ENCODE measurements around the gene KDM6A. TPM values are rescaled to one million over a fixed set of nuclear protein-coding genes. Genes with fewer than 3 reads are reported as not detected.
"Not testable (repeated sequence)": the region's sequence is repeated elsewhere in the genome, so short reads cannot be mapped to it uniquely, and the experiment has no call there.

The KDM6A gene
- total RNA-seq, 6 donors from 2014 or later: 19.9 to 62.0 (median 26.6) TPM

DNA sequence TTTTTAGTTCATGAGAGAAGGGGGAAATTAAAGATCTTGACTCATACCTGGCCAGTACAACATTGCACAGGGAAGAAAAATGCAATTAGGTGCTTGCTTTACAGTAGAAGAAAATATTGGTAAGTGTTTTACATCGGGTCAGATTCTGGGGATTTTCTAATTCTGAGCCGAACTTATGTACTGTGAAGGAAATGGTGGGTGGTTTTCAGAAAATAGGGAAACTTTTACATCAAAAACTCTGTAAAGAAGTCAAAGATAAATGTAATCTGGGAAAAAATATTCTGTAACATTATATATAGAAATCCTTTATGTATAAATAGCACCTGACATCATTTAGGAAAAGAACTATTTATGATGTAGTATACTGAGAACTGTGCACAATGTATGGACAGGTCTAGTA, 75.4 kb downstream of the KDM6A start:
- Histone ChIP-seq H3K27me3 (no peaks in the 10 kb centered on the region), H3K27ac (no peak overlapping the region), H3K9me3 (no peaks in the 10 kb centered on the region), H3K4me3 (no peak overlapping the region), H3K4me1 (peaks cover 0 to 48% (median 11%) of the 10 kb centered on the region in 4 donors), H3K36me3 (no peaks in the 10 kb centered on the region)
- ATAC-seq (ENCODE audit: low FRiP score in 2 of 2): no peak
- TF ChIP-seq, protein P1, sequence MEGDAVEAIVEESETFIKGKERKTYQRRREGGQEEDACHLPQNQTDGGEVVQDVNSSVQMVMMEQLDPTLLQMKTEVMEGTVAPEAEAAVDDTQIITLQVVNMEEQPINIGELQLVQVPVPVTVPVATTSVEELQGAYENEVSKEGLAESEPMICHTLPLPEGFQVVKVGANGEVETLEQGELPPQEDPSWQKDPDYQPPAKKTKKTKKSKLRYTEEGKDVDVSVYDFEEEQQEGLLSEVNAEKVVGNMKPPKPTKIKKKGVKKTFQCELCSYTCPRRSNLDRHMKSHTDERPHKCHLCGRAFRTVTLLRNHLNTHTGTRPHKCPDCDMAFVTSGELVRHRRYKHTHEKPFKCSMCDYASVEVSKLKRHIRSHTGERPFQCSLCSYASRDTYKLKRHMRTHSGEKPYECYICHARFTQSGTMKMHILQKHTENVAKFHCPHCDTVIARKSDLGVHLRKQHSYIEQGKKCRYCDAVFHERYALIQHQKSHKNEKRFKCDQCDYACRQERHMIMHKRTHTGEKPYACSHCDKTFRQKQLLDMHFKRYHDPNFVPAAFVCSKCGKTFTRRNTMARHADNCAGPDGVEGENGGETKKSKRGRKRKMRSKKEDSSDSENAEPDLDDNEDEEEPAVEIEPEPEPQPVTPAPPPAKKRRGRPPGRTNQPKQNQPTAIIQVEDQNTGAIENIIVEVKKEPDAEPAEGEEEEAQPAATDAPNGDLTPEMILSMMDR (IDR thresholded peaks at IDR 0.05): no peak
- TF ChIP-seq POLR2A (IDR thresholded peaks at IDR 0.05) (no peak), POLR2AphosphoS5 (IDR thresholded peaks at IDR 0.05) (no peak), EP300 (IDR thresholded peaks at IDR 0.05) (no peak)
- DNase-seq: no peak
- 42 to 80% methylated on average over 2 of the region's 2 CpGs for WGBS, 2 donors

GRCh38 chrX:44949125-44949524, 76.1 kb downstream of the KDM6A start:
- Histone ChIP-seq H3K27me3 (no peaks in the 10 kb centered on the region), H3K27ac (no peak overlapping the region), H3K4me3 (no peak overlapping the region), H3K36me3 (no peaks in the 10 kb centered on the region), H3K9me3 (no peaks in the 10 kb centered on the region), H3K4me1 (peaks cover 0 to 55% (median 15%) of the 10 kb centered on the region in 4 donors)
- ATAC-seq (ENCODE audit: low FRiP score in 2 of 2): no peak
- no peak for DNase-seq
- 75 to 81% methylated on average over 8 of the region's 8 CpGs for WGBS, 2 donors
- TF ChIP-seq EP300 (IDR thresholded peaks at IDR 0.05): no peak
- no peak for TF ChIP-seq POLR2AphosphoS5 (IDR thresholded peaks at IDR 0.05)
- TF ChIP-seq, protein P1 (IDR thresholded peaks at IDR 0.05): no peak
- no peak for TF ChIP-seq POLR2A (IDR thresholded peaks at IDR 0.05)

DNA sequence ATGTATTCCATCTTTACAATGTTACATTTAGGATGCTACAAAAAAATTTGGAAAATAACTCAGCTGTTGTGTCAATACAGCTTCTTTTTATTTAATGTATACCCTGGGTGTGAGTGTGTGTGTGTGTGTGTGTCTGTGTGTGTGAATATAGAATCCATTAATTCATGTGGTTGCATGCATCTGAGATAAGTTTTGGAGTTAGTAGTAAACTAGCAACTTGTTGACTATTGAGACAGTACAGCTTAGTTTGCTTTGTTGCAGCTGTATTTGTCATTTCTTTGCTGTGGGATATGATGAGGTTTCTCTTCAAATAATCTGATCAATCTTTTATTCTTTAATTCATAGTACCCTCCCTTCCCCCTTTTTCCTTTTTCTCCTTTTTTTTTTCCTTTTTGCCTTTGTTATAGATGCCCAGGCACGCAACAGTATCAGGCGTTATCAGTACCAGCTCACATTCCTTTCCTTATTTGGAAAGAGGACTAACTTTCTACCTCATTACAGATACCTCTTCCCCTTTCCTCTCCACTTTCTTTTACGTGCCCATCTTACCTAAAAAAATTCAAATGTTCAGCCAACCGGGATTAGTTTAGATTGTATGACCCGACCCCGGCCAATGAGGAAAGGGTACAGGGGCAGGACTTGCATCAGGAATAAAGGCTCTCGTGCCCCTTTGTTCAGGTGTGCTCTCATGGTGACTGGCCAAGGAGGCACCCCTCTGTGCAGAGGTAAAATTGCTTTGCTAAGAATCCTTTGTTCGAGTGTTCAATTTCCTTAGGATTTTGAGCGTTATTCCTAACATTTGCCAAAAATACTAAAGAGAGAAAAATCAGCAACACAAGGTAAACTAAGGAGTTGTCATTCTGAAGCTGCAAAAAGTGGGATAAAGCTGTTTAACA, 77.7 kb downstream of the KDM6A start:
- peaks cover 0 to 67% (median 25%) of the 10 kb centered on the region in 4 donors for H3K4me1 ChIP-seq

GRCh38 chrX:44951572-44952067, 78.6 kb downstream of the KDM6A start:
- ATAC-seq (ENCODE audit: low FRiP score in 2 of 2): no peak

More for the DNA sequence above, 77.7 kb downstream of the KDM6A start:
- not testable (repeated sequence) for ATAC-seq (ENCODE audit: low FRiP score in 2 of 2); DNase-seq; H3K36me3 ChIP-seq; H3K27me3 ChIP-seq; H3K4me3 ChIP-seq; H3K27ac ChIP-seq; H3K9me3 ChIP-seq
- WGBS, 2 donors: 39 to 61% methylated on average over 8 to 9 of the region's 9 CpGs

More at GRCh38 chrX:44951572-44952067, 78.6 kb downstream of the KDM6A start:
- WGBS, 2 donors: 69 to 73% methylated on average over 2 of the region's 2 CpGs
- H3K27me3 ChIP-seq: no peaks in the 10 kb centered on the region
- no peaks in the 10 kb centered on the region for H3K9me3 ChIP-seq
- TF ChIP-seq POLR2A (IDR thresholded peaks at IDR 0.05): no peak
- no peak for TF ChIP-seq POLR2AphosphoS5 (IDR thresholded peaks at IDR 0.05)
- TF ChIP-seq, protein P1 (IDR thresholded peaks at IDR 0.05): no peak
- no peak for TF ChIP-seq EP300 (IDR thresholded peaks at IDR 0.05)
- H3K36me3 ChIP-seq: no peaks in the 10 kb centered on the region
- H3K27ac ChIP-seq: no peak overlapping the region
- no peak overlapping the region for H3K4me3 ChIP-seq
- H3K4me1 ChIP-seq: peaks cover 0 to 67% (median 25%) of the 10 kb centered on the region in 4 donors
- DNase-seq: no peak

Measured in upper lobe of left lung (tissue), 6 donors.